Nephron progenitor cell (in vitro differentiated cells): Measurements from ENCODE around the gene LEMD2.

ENCODE experiments used
- DNase-seq: peaks from one replicate; pipeline ENCODE4 v3.0.0; 2021
- H3K27ac Mint-ChIP-seq: 2 replicates; pipeline ENCODE4 v1.8.0; 2021; ENCODE audit warnings: mild to moderate bottlenecking, moderate library complexity, mixed read lengths
- H3K27me3 Mint-ChIP-seq: 2 replicates; pipeline ENCODE4 v1.8.0; 2021; ENCODE audit warnings: mild to moderate bottlenecking, low read depth, mixed read lengths; ENCODE audit not compliant: poor library complexity
- H3K36me3 Mint-ChIP-seq: 2 replicates; pipeline ENCODE4 v1.8.0; 2021; ENCODE audit warnings: low read depth, mixed read lengths
- H3K4me1 Mint-ChIP-seq: 2 replicates; pipeline ENCODE4 v1.8.0; 2021; ENCODE audit warnings: mixed read lengths
- H3K4me3 Mint-ChIP-seq: 2 replicates; pipeline ENCODE4 v1.8.0; 2021; ENCODE audit warnings: mild to moderate bottlenecking, moderate library complexity, mixed read lengths
- H3K9me3 Mint-ChIP-seq: 2 replicates; pipeline ENCODE4 v1.8.0; 2021; ENCODE audit warnings: mild to moderate bottlenecking, moderate library complexity, mixed read lengths
- CTCF ChIP-seq: fragments of 200-600 bp; sonication (generic); IDR thresholded peaks from 2 replicates; pipeline ENCODE4 v1.5.0; 2021; ENCODE audit warnings: antibody characterized with exemption

LEMD2 gene

GRCh38 chr6:33776186-33776585 is 12.7 kb downstream of the LEMD2 start:
- TF ChIP-seq CTCF = no peak
- Mint-ChIP-seq H3K27ac (no peak overlapping the region), H3K9me3 (no peaks in the 10 kb centered on the region), H3K4me3 (no peak overlapping the region), H3K36me3 (peaks cover 68% of the 10 kb centered on the region), H3K27me3 (peaks cover 15% of the 10 kb centered on the region), H3K4me1 (peaks cover 52% of the 10 kb centered on the region)
- no peak for DNase-seq

- no peaks in the 10 kb centered on the region for H3K9me3 Mint-ChIP-seq
- no peak for DNase-seq
- H3K27me3 Mint-ChIP-seq = peaks cover 11% of the 10 kb centered on the region
- no peak overlapping the region for H3K27ac Mint-ChIP-seq
- H3K36me3 Mint-ChIP-seq = peaks cover 55% of the 10 kb centered on the region
- TF ChIP-seq CTCF = no peak
- H3K4me1 Mint-ChIP-seq = peaks cover 52% of the 10 kb centered on the region
- no peak overlapping the region for H3K4me3 Mint-ChIP-seq
These were observed 14.2 kb downstream of the LEMD2 start for GRCh38 chr6:33774774-33775173.

GRCh38 chr6:33772902-33773472 is 15.9 kb downstream of the LEMD2 start:
- no peak for TF ChIP-seq CTCF
- no peak for DNase-seq
- no peak overlapping the region for H3K27ac Mint-ChIP-seq
- peaks cover 56% of the 10 kb centered on the region for H3K4me1 Mint-ChIP-seq
- peaks cover 11% of the 10 kb centered on the region for H3K27me3 Mint-ChIP-seq
- no peaks in the 10 kb centered on the region for H3K9me3 Mint-ChIP-seq
- no peak overlapping the region for H3K4me3 Mint-ChIP-seq
- peaks cover 45% of the 10 kb centered on the region for H3K36me3 Mint-ChIP-seq

GRCh38 chr6:33772082-33772830 is 16.7 kb downstream of the LEMD2 start:
- no peak for TF ChIP-seq CTCF
- Mint-ChIP-seq H3K27ac (no peak overlapping the region), H3K9me3 (peaks cover 2% of the 10 kb centered on the region), H3K36me3 (peaks cover 38% of the 10 kb centered on the region), H3K27me3 (peaks cover 11% of the 10 kb centered on the region), H3K4me3 (no peak overlapping the region), H3K4me1 (peaks cover 50% of the 10 kb centered on the region)
- DNase-seq = no peak

- H3K36me3 Mint-ChIP-seq = peaks cover 29% of the 10 kb centered on the region
- peaks cover 49% of the 10 kb centered on the region for H3K4me1 Mint-ChIP-seq
- H3K27ac Mint-ChIP-seq = no peak overlapping the region
- peaks cover 11% of the 10 kb centered on the region for H3K9me3 Mint-ChIP-seq
- H3K4me3 Mint-ChIP-seq = peak overlapping the region; percentile 4
- TF ChIP-seq CTCF = peak; percentile 96
- H3K27me3 Mint-ChIP-seq = peaks cover 11% of the 10 kb centered on the region
- peak; percentile 83 for DNase-seq
These were observed 17.5 kb downstream of the LEMD2 start for GRCh38 chr6:33771146-33772081.
